OCI-LY3 (cell line): ENCODE data around the gene COL4A4.
"Not testable (repeated sequence)": the region's sequence is repeated elsewhere in the genome, so short reads cannot be mapped to it uniquely, and the experiment has no call there.

Experiments
- H2AFZ ChIP-seq: fragments of 200-600, 300-600 bp; shearing (Covaris generic); 2 replicates; pipeline ENCODE4 v1.6.0; 2014; ENCODE audit warnings: antibody characterized with exemption, low read depth, low read length
- H3K27ac ChIP-seq: fragments of 200-600, 300-600 bp; sonication (generic); 2 replicates; pipeline ENCODE4 v1.5.1; 2014; ENCODE audit warnings: mild to moderate bottlenecking, low read length, moderate library complexity, mixed read lengths
- H3K27me3 ChIP-seq: fragments of 200-600, 300-600 bp; sonication (generic); 2 replicates; pipeline ENCODE4 v1.6.1; 2014; ENCODE audit warnings: low read depth, low read length, mixed read lengths
- H3K36me3 ChIP-seq: fragments of 200-600, 300-600 bp; sonication (generic); replicated peaks from 2 replicates; pipeline ENCODE3; 2014; ENCODE audit warnings: low read depth, low read length, mixed read lengths
- H3K4me1 ChIP-seq: fragments of 300-600, 200-600 bp; sonication (generic); 2 replicates; pipeline ENCODE4 v1.6.1; 2014; ENCODE audit warnings: low read length, mixed read lengths
- H3K4me2 ChIP-seq: fragments of 200-600, 300-600 bp; sonication (generic); 2 replicates; pipeline ENCODE4 v1.6.1; 2014; ENCODE audit warnings: low read length, mixed read lengths
- H3K4me3 ChIP-seq: fragments of 300-600, 200-600 bp; sonication (generic); 2 replicates; pipeline ENCODE4 v1.5.1; 2014; ENCODE audit warnings: antibody characterized with exemption, mild to moderate bottlenecking, low read length, moderate library complexity
- H3K79me2 ChIP-seq: fragments of 300-600, 200-600 bp; shearing (Covaris generic); 2 replicates; pipeline ENCODE4 v1.6.1; 2014; ENCODE audit warnings: mild to moderate bottlenecking, low read length, mixed read lengths
- H3K9ac ChIP-seq: fragments of 300-600, 200-600 bp; shearing (Covaris generic); 2 replicates; pipeline ENCODE4 v1.6.0; 2014; ENCODE audit warnings: mild to moderate bottlenecking, low read length, moderate library complexity
- H3K9me3 ChIP-seq: fragments of 200-600, 300-600 bp; shearing (Covaris generic); 2 replicates; pipeline ENCODE4 v1.6.1; 2014; ENCODE audit warnings: low read length, mixed read lengths; ENCODE audit not compliant: insufficient read depth
- H4K20me1 ChIP-seq: fragments of 200-600, 300-600 bp; sonication (generic); 2 replicates; pipeline ENCODE4 v1.6.1; 2016; ENCODE audit warnings: low read length, mixed read lengths; ENCODE audit not compliant: insufficient read depth
- CTCF ChIP-seq: fragments of 200-600, 300-600 bp; sonication (generic); IDR thresholded peaks from 2 replicates; pipeline ENCODE4 v1.5.1; 2014; ENCODE audit warnings: antibody characterized with exemption, low read length, low read depth
- EZH2phosphoT487 ChIP-seq: fragments of 200-600 bp; shearing (Covaris generic); IDR thresholded peaks from 2 replicates; pipeline ENCODE4 v1.6.1; 2018; ENCODE audit warnings: antibody characterized with exemption, mixed run types, low read depth

Gene COL4A4

GRCh38 chr2:227097495-227098161, 66.4 kb downstream of the COL4A4 start:
- no peaks in the 10 kb centered on the region for H3K27me3 ChIP-seq
- no peak overlapping the region for H3K27ac ChIP-seq
- H3K4me1 ChIP-seq: no peaks in the 10 kb centered on the region
- no peaks in the 10 kb centered on the region for H3K79me2 ChIP-seq
- H3K4me3 ChIP-seq: no peak overlapping the region
- no peak for TF ChIP-seq CTCF
- no peaks in the 10 kb centered on the region for H3K36me3 ChIP-seq
- no peaks in the 10 kb centered on the region for H4K20me1 ChIP-seq
- H2AFZ ChIP-seq: no peak overlapping the region
- no peak overlapping the region for H3K4me2 ChIP-seq
- H3K9me3 ChIP-seq: no peaks in the 10 kb centered on the region
- H3K9ac ChIP-seq: no peak overlapping the region

- Histone ChIP-seq H3K9ac (no peak overlapping the region), H4K20me1 (no peaks in the 10 kb centered on the region), H3K36me3 (no peaks in the 10 kb centered on the region), H3K4me2 (no peak overlapping the region), H3K4me1 (no peaks in the 10 kb centered on the region), H3K27me3 (no peaks in the 10 kb centered on the region), H2AFZ (no peak overlapping the region), H3K79me2 (no peaks in the 10 kb centered on the region), H3K27ac (no peak overlapping the region), H3K4me3 (no peak overlapping the region), H3K9me3 (no peaks in the 10 kb centered on the region)
- TF ChIP-seq EZH2phosphoT487 (no peak), CTCF (no peak)
Observed at GRCh38 chr2:227095346-227095745, 68.7 kb downstream of the COL4A4 start.

- TF ChIP-seq CTCF: no peak
- no peak for TF ChIP-seq EZH2phosphoT487
- Histone ChIP-seq H3K4me2 (no peak overlapping the region; the same call in 1 of the 2 replicates), H3K27ac (no peak overlapping the region), H3K36me3 (no peaks in the 10 kb centered on the region), H4K20me1 (no peaks in the 10 kb centered on the region), H3K4me1 (peaks cover 9% of the 10 kb centered on the region), H3K9me3 (no peaks in the 10 kb centered on the region), H3K79me2 (no peaks in the 10 kb centered on the region), H3K27me3 (no peaks in the 10 kb centered on the region), H3K4me3 (no peak overlapping the region), H3K9ac (no peak overlapping the region), H2AFZ (no peak overlapping the region)
Observed at GRCh38 chr2:227082286-227082685, 81.7 kb downstream of the COL4A4 start.

- Histone ChIP-seq H3K36me3 (no peaks in the 10 kb centered on the region), H4K20me1 (no peaks in the 10 kb centered on the region), H3K79me2 (no peaks in the 10 kb centered on the region), H3K4me3 (no peak overlapping the region), H2AFZ (no peak overlapping the region), H3K9ac (no peak overlapping the region), H3K4me2 (no peak overlapping the region), H3K9me3 (no peaks in the 10 kb centered on the region), H3K27me3 (no peaks in the 10 kb centered on the region), H3K27ac (no peak overlapping the region), H3K4me1 (peaks cover 9% of the 10 kb centered on the region)
- TF ChIP-seq EZH2phosphoT487 (no peak), CTCF (no peak)
Observed at GRCh38 chr2:227079726-227080125, 84.3 kb downstream of the COL4A4 start.

GRCh38 chr2:227065065-227065464, 98.9 kb downstream of the COL4A4 start:
- H3K4me2 ChIP-seq, H3K4me3 ChIP-seq, H4K20me1 ChIP-seq, H3K4me1 ChIP-seq, H3K79me2 ChIP-seq, H3K27ac ChIP-seq, H3K36me3 ChIP-seq, H3K9ac ChIP-seq, H3K9me3 ChIP-seq, H3K27me3 ChIP-seq, H2AFZ ChIP-seq: not testable (repeated sequence)
